Astrocyte (in vitro differentiated cells and primary cell): ENCODE results near the gene ACTN1. TPM values are rescaled to one million over a fixed set of nuclear protein-coding genes. Genes with fewer than 3 reads are reported as not detected.

ENCODE experiments used
- DNase-seq: peaks from one replicate; pipeline ENCODE4 v3.0.0-alpha.2; 2010; ENCODE audit warnings: low read depth
- FAIRE-seq: peaks from 2 replicates; lab custom pipeline; 2011; peaks lifted over from hg19 to GRCh38; lab: Jason Lieb, UNC
- H2AFZ ChIP-seq: 2 replicates; pipeline ENCODE4 v1.6.0; 2012; ENCODE audit warnings: low read depth, low read length, inconsistent platforms
- H3K27ac ChIP-seq: 2 replicates; pipeline ENCODE4 v1.5.1; 2011; ENCODE audit warnings: low read depth, low read length, inconsistent platforms
- H3K27me3 ChIP-seq: 2 replicates; pipeline ENCODE4 v1.6.0; 2011; ENCODE audit warnings: low read length, inconsistent platforms; ENCODE audit not compliant: insufficient read depth
- H3K36me3 ChIP-seq: 2 replicates; pipeline ENCODE4 v1.5.1; 2011; ENCODE audit warnings: low read length, inconsistent platforms; ENCODE audit not compliant: insufficient read depth
- H3K4me1 ChIP-seq: 2 replicates; pipeline ENCODE4 v1.5.1; 2011; ENCODE audit warnings: low read length, inconsistent platforms; ENCODE audit not compliant: insufficient read depth
- H3K4me2 ChIP-seq: 2 replicates; pipeline ENCODE4 v1.6.0; 2012; ENCODE audit warnings: low read length, inconsistent platforms
- H3K4me3 ChIP-seq: 2 replicates; pipeline ENCODE4 v1.5.1; 2011; ENCODE audit warnings: low read depth, mild to moderate bottlenecking, low read length, inconsistent platforms; ENCODE audit not compliant: insufficient read depth
- H3K79me2 ChIP-seq: 2 replicates; pipeline ENCODE4 v1.6.0; 2012; ENCODE audit warnings: mild to moderate bottlenecking, low read length, inconsistent platforms; ENCODE audit not compliant: insufficient read depth
- H3K9ac ChIP-seq: 2 replicates; pipeline ENCODE4 v1.6.0; 2012; ENCODE audit warnings: mild to moderate bottlenecking, low read length, inconsistent platforms
- H3K9me3 ChIP-seq: 2 replicates; pipeline ENCODE4 v1.5.1; 2012; ENCODE audit warnings: low read depth, mild to moderate bottlenecking, low read length, inconsistent platforms; ENCODE audit not compliant: insufficient read depth
- H4K20me1 ChIP-seq: 2 replicates; pipeline ENCODE4 v1.6.0; 2012; ENCODE audit warnings: low read length, inconsistent platforms; ENCODE audit not compliant: insufficient read depth
- H3K27ac Mint-ChIP-seq: one replicate; pipeline ENCODE4 v1.8.0; 2021; ENCODE audit warnings: mild to moderate bottlenecking, mixed read lengths; ENCODE audit not compliant: unreplicated experiment
- H3K27me3 Mint-ChIP-seq: one replicate; pipeline ENCODE4 v1.8.0; 2021; ENCODE audit warnings: low read depth, mixed read lengths; ENCODE audit not compliant: unreplicated experiment
- H3K36me3 Mint-ChIP-seq: one replicate; pipeline ENCODE4 v1.8.0; 2021; ENCODE audit warnings: low read depth, mixed read lengths; ENCODE audit not compliant: unreplicated experiment
- H3K4me1 Mint-ChIP-seq: one replicate; pipeline ENCODE4 v1.8.0; 2021; ENCODE audit warnings: low read depth, mixed read lengths; ENCODE audit not compliant: unreplicated experiment
- H3K4me3 Mint-ChIP-seq: one replicate; pipeline ENCODE4 v1.8.0; 2021; ENCODE audit warnings: mild to moderate bottlenecking, moderate library complexity, mixed read lengths; ENCODE audit not compliant: unreplicated experiment
- H3K9me3 Mint-ChIP-seq: one replicate; pipeline ENCODE4 v1.8.0; 2021; ENCODE audit warnings: mild to moderate bottlenecking, mixed read lengths; ENCODE audit not compliant: unreplicated experiment
- EZH2 ChIP-seq: IDR thresholded peaks from 2 replicates; pipeline ENCODE4 v1.6.1; 2012; ENCODE audit warnings: mild to moderate bottlenecking, low read length, inconsistent platforms; ENCODE audit not compliant: insufficient read depth
- total RNA-seq: library from RNA; stranded (reverse); gene quantifications from 2 replicates; pipeline ENCODE4 v1.2.1, GENCODE V29; 2021
- TF ChIP-seq, protein P1 (sequence below): IDR thresholded peaks from 2 replicates; pipeline ENCODE4 v1.5.1; 2011; ENCODE audit warnings: low read depth, mild to moderate bottlenecking, inconsistent platforms, low read length, moderate library complexity; ENCODE audit not compliant: insufficient read depth

ACTN1 gene
- total RNA-seq, 1 donor from 2014 or later: 1,163 TPM

DNA sequence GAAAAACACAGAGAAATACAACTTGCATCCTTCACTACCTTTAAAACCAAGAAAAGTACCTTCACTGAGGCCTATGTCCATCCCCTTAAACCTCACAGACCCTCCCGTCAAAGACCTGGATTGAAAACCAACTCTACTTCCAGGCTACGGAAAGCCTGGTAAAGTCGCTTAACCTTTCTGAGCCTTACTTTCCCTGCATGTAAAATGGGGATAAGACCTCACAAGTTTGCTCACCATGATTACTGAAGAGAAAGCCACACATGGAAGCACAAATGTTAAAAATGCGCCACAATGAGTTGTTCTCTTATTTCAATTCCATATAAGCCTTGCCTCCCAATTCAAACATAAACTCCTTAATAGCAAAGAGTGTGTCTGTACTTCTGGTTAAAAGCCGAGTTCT is 8.4 kb downstream of the ACTN1 start:
- H3K4me1 Mint-ChIP-seq: peaks cover 92% of the 10 kb centered on the region
- peaks cover 100% of the 10 kb centered on the region for H4K20me1 ChIP-seq
- no peaks in the 10 kb centered on the region for H3K27me3 ChIP-seq
- H3K4me3 Mint-ChIP-seq: peak overlapping the region; percentile 54
- no peaks in the 10 kb centered on the region for H3K9me3 Mint-ChIP-seq
- H3K4me3 ChIP-seq: no peak overlapping the region
- H3K9ac ChIP-seq: peak overlapping the region; percentile 55
- TF ChIP-seq, protein P1, sequence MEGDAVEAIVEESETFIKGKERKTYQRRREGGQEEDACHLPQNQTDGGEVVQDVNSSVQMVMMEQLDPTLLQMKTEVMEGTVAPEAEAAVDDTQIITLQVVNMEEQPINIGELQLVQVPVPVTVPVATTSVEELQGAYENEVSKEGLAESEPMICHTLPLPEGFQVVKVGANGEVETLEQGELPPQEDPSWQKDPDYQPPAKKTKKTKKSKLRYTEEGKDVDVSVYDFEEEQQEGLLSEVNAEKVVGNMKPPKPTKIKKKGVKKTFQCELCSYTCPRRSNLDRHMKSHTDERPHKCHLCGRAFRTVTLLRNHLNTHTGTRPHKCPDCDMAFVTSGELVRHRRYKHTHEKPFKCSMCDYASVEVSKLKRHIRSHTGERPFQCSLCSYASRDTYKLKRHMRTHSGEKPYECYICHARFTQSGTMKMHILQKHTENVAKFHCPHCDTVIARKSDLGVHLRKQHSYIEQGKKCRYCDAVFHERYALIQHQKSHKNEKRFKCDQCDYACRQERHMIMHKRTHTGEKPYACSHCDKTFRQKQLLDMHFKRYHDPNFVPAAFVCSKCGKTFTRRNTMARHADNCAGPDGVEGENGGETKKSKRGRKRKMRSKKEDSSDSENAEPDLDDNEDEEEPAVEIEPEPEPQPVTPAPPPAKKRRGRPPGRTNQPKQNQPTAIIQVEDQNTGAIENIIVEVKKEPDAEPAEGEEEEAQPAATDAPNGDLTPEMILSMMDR: no peak
- no peak for TF ChIP-seq EZH2
- H3K27me3 Mint-ChIP-seq: no peaks in the 10 kb centered on the region
- H2AFZ ChIP-seq: no peak overlapping the region
- H3K4me1 ChIP-seq: peaks cover 93% of the 10 kb centered on the region
- DNase-seq: no peak
- H3K36me3 Mint-ChIP-seq: peaks cover 41% of the 10 kb centered on the region
- H3K27ac Mint-ChIP-seq: peak overlapping the region; percentile 86
- H3K36me3 ChIP-seq: peaks cover 66% of the 10 kb centered on the region
- H3K4me2 ChIP-seq: peak overlapping the region; percentile 65
- no peaks in the 10 kb centered on the region for H3K9me3 ChIP-seq
- peak overlapping the region; percentile 26 for H3K27ac ChIP-seq
- no peak for FAIRE-seq
- H3K79me2 ChIP-seq: peaks cover 100% of the 10 kb centered on the region

- H3K27ac Mint-ChIP-seq: peak overlapping the region; percentile 86
- Histone ChIP-seq H3K79me2 (peaks cover 100% of the 10 kb centered on the region), H3K9me3 (no peaks in the 10 kb centered on the region), H4K20me1 (peaks cover 100% of the 10 kb centered on the region), H3K9ac (peak overlapping the region; percentile 55), H3K4me1 (peaks cover 93% of the 10 kb centered on the region), H3K4me3 (no peak overlapping the region), H3K36me3 (peaks cover 67% of the 10 kb centered on the region), H3K27me3 (no peaks in the 10 kb centered on the region), H3K4me2 (peak overlapping the region; percentile 65), H3K27ac (peak overlapping the region; percentile 26), H2AFZ (no peak overlapping the region)
- peaks cover 41% of the 10 kb centered on the region for H3K36me3 Mint-ChIP-seq
- H3K4me3 Mint-ChIP-seq: peak overlapping the region; percentile 54
- no peaks in the 10 kb centered on the region for H3K9me3 Mint-ChIP-seq
- no peaks in the 10 kb centered on the region for H3K27me3 Mint-ChIP-seq
- DNase-seq (no peak), FAIRE-seq (no peak)
- no peak for TF ChIP-seq EZH2
- TF ChIP-seq, protein P1: no peak
- peaks cover 92% of the 10 kb centered on the region for H3K4me1 Mint-ChIP-seq
Observed at GRCh38 chr14:68970038-68970612, 9.0 kb downstream of the ACTN1 start.
